ENCODE results near the gene ZNHIT2. TPM values are rescaled to one million over a fixed set of nuclear protein-coding genes. Genes with fewer than 3 reads are reported as not detected.

The ZNHIT2 gene
- 11.7 and 14.8 TPM in 2 replicates for total RNA-seq

GRCh38 chr11:65117206-65118096, at the start of gene ZNHIT2:
Gene ZNHIT2, minus strand, starts transcription at chr11:65117701. Its CDS starts 48 bp downstream, at chr11:65117653.

GRCh38 chr11:65134240-65134951, 16.9 kb upstream of the ZNHIT2 start, which contains the start of gene SYVN1:
Gene SYVN1, minus strand, starts transcription at chr11:65134519. Its CDS starts 918 bp downstream, at chr11:65133601.

GRCh38 chr11:65121865-65122696, 4.6 kb upstream of the ZNHIT2 start, which contains the start of the genes FAU and MRPL49:
Gene FAU, minus strand, starts transcription at chr11:65122134. Its CDS starts 321 bp downstream, at chr11:65121813.
Gene MRPL49, plus strand, starts transcription at chr11:65122321. Its CDS starts 26 bp downstream, at chr11:65122347.

GRCh38 chr11:65111744-65112545, 5.6 kb downstream of the ZNHIT2 start, which contains the start of gene TM7SF2:
Gene TM7SF2, plus strand, starts transcription at chr11:65111872. Its CDS starts 144 bp downstream, at chr11:65112016.

GRCh38 chr11:65095974-65096806, 21.3 kb downstream of the ZNHIT2 start, which contains the start of gene VPS51:
Gene VPS51, plus strand, starts transcription at chr11:65096214. Its CDS starts 37 bp downstream, at chr11:65096251.

GRCh38 chr11:65083834-65084597, 33.5 kb downstream of the ZNHIT2 start, which contains the start of the genes CDCA5 and ZFPL1:
Gene CDCA5, minus strand, starts transcription at chr11:65084040. Its CDS starts 62 bp downstream, at chr11:65083978.
Gene ZFPL1, plus strand, starts transcription at chr11:65084222. Its CDS starts 477 bp downstream, at chr11:65084699.

Other genes starting within 250 kb of the ZNHIT2 start
- gene EHD1, start 239.1 kb downstream of the ZNHIT2 start, total RNA-seq, result 71.1 and 79.8 TPM in 2 replicates
- 18.3 and 20.3 TPM in 2 replicates for gene ATG2A, start 200.5 kb downstream of the ZNHIT2 start, total RNA-seq
- 14.1 and 16.6 TPM in 2 replicates for gene PPP2R5B, start 193.0 kb downstream of the ZNHIT2 start, total RNA-seq
- not detected in 2 replicates for gene GPHA2, start 181.8 kb downstream of the ZNHIT2 start, total RNA-seq
- not detected in 2 replicates for gene MAJIN, start 145.6 kb downstream of the ZNHIT2 start, total RNA-seq
- gene BATF2, start 120.7 kb downstream of the ZNHIT2 start, total RNA-seq, result 1.2 and 1.3 TPM in 2 replicates
- 229 and 233 TPM in 2 replicates for gene ARL2, start 103.5 kb downstream of the ZNHIT2 start, total RNA-seq
- 17.5 and 22.9 TPM in 2 replicates for gene SNX15, start 90.3 kb downstream of the ZNHIT2 start, total RNA-seq
- gene SAC3D1, start 76.5 kb downstream of the ZNHIT2 start, total RNA-seq, result 25.7 and 27.9 TPM in 2 replicates
- 41.6 and 44.4 TPM in 2 replicates for gene NAALADL1, start 59.1 kb downstream of the ZNHIT2 start, total RNA-seq
- gene CDCA5, start 33.7 kb downstream of the ZNHIT2 start, total RNA-seq, result 25.9 and 26.2 TPM in 2 replicates
- 77.6 and 78.8 TPM in 2 replicates for gene ZFPL1, start 33.5 kb downstream of the ZNHIT2 start, total RNA-seq
- 270 and 312 TPM in 2 replicates for gene VPS51, start 21.5 kb downstream of the ZNHIT2 start, total RNA-seq
- gene TM7SF2, start 5.8 kb downstream of the ZNHIT2 start, total RNA-seq, result 42.4 and 52.0 TPM in 2 replicates
- gene FAU, start 4.4 kb upstream of the ZNHIT2 start, total RNA-seq, result 604 and 715 TPM in 2 replicates
- gene MRPL49, start 4.6 kb upstream of the ZNHIT2 start, total RNA-seq, result 63.9 and 72.0 TPM in 2 replicates
- gene SYVN1, start 16.8 kb upstream of the ZNHIT2 start, total RNA-seq, result 21.2 and 29.3 TPM in 2 replicates
- gene SPDYC, start 52.5 kb upstream of the ZNHIT2 start, total RNA-seq, result not detected in 2 replicates
- gene CAPN1, start 64.2 kb upstream of the ZNHIT2 start, total RNA-seq, result 166 and 228 TPM in 2 replicates
- gene POLA2, start 144.3 kb upstream of the ZNHIT2 start, total RNA-seq, result 15.3 and 18.0 TPM in 2 replicates
- gene CDC42EP2, start 197.2 kb upstream of the ZNHIT2 start, total RNA-seq, result 22.0 and 22.9 TPM in 2 replicates
- gene DPF2, start 216.2 kb upstream of the ZNHIT2 start, total RNA-seq, result 38.5 and 40.7 TPM in 2 replicates
- 0.30 TPM in 1 of 2 replicates, not detected in the other for gene TIGD3, start 237.1 kb upstream of the ZNHIT2 start, total RNA-seq

Data from bronchus fibroblast of lung (primary cell).